ENCODE data around the gene U2AF1L4. TPM values are rescaled to one million over a fixed set of nuclear protein-coding genes. Genes with fewer than 3 reads are reported as not detected.

Gene U2AF1L4
- total and polyA plus RNA-seq, 2 of the 4 experiments (the other 2 are of a cell fraction) = 6.1 to 15.0 TPM

DNA sequence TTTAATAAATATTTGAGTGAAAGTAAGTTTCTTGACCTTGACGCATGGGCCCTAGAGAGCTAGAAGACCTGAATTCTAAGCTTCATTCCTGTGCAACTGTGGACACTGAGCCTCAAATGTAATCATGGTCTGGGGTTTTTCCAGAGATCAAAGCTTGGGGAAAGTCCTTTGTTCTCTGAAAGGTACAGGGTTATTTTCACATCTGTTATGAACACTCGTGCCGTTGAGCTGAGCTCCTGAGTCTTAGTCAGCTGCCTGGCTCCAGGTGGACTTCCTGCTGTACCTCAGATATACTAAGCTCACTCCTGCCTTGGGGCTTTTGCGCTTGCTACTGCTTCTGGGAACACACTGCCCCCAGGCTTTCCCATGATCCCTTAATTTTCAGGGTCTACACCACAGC is 48.4 kb downstream of the U2AF1L4 start:
- Histone ChIP-seq H2BK20ac (ENCODE audit: low read depth, low read length) (no peak overlapping the region), H3K4me3 (ENCODE audit: insufficient read depth, low read depth, low read length) (no peak overlapping the region), H3K9ac (ENCODE audit: low read depth, low read length) (no peak overlapping the region), H3K23ac (ENCODE audit: low read depth, low read length) (no peak overlapping the region), H3K18ac (ENCODE audit: low read depth, low read length) (no peak overlapping the region), H3K9me3 (ENCODE audit: control insufficient read depth, insufficient read depth, low read length) (no peaks in the 10 kb centered on the region), H3K9me1 (ENCODE audit: insufficient read depth, low read length) (no peaks in the 10 kb centered on the region), H4K20me1 (ENCODE audit: insufficient read depth, low read length) (no peaks in the 10 kb centered on the region), H4K8ac (ENCODE audit: low read depth in 2 of 2, low read length in 2 of 2) (no peak overlapping the region), H3K36me3 (ENCODE audit: control insufficient read depth, insufficient read depth, low read length) (no peaks in the 10 kb centered on the region), H3K4me2 (ENCODE audit: low read depth, low read length) (no peak overlapping the region), H3K27me3 (ENCODE audit: control insufficient read depth, insufficient read depth, low read length) (peaks cover 2% of the 10 kb centered on the region; the same call in 1 of the 2 replicates), H3K4ac (ENCODE audit: low read depth, low read length) (no peak overlapping the region), H4K91ac (ENCODE audit: insufficient read depth, low read depth, low read length) (no peak overlapping the region), H2AFZ (replicated peaks; ENCODE audit: low read length, poor library complexity) (no peak overlapping the region), H4K5ac (ENCODE audit: low read depth, low read length) (no peak overlapping the region), H2AK9ac (replicated peaks; ENCODE audit: low read depth, low read length, poor library complexity) (no peak overlapping the region), H3K56ac (ENCODE audit: extremely low read depth, insufficient read depth, low read length) (no peak overlapping the region), H3K79me1 (ENCODE audit: low read depth in 1 of 2, low read length in 2 of 2) (no peaks in the 10 kb centered on the region), H2BK15ac (ENCODE audit: low read depth, low read length) (no peak overlapping the region), H2AK5ac (ENCODE audit: low read depth, low read length) (no peak overlapping the region), H2BK5ac (ENCODE audit: low read depth, low read length, poor library complexity, severe bottlenecking) (no peak overlapping the region), H3K27ac (ENCODE audit: insufficient read depth, low read length) (no peak overlapping the region), H3K14ac (replicated peaks; ENCODE audit: low read depth, low read length) (no peak overlapping the region), H3K4me1 (ENCODE audit: control insufficient read depth, insufficient read depth, low read length) (no peaks in the 10 kb centered on the region), H2BK120ac (ENCODE audit: low read depth, low read length) (no peak overlapping the region)
- no peak for ATAC-seq (ENCODE audit: low read depth)
- intact Hi-C loops (cut with micrococcal nuclease) = no loop called here
- POLR2A ChIA-PET (ENCODE audit: unreplicated experiment) = no interaction called here
- dilution Hi-C loops (cut with HindIII; ENCODE audit: low sequenced_read_pairs, unreplicated experiment) = no loop called here
- in situ Hi-C loops (cut with MboI; ENCODE audit: low sequenced_read_pairs) = no loop called here
- no peak for TF ChIP-seq RAD21 (IDR thresholded peaks at IDR 0.05; ENCODE audit: low read length)
- TF ChIP-seq RCOR1 (IDR thresholded peaks at IDR 0.05; ENCODE audit: insufficient replicate concordance, low read length) = no peak
- no peak for TF ChIP-seq MXI1 (IDR thresholded peaks at IDR 0.05; ENCODE audit: borderline replicate concordance, low read depth, low read length)
- no TSS peak for BruUV-seq (replicated peaks)
- DNase-seq = no peak
- 82% methylated on average over 3 of the region's 4 CpGs; no CpG with 5 or more reads in 1 of the 2 experiments for WGBS, 2 experiments (ENCODE audit: extremely low coverage in 2 of 2, insufficient read length in 1 of 2)
- CTCF ChIA-PET = no interaction called here
